Loucy (cell line): ENCODE measurements around the gene DYNC1H1.

ENCODE experiments used
- H2AFZ ChIP-seq: fragments of 200-600 bp; sonication (generic); 2 replicates; pipeline ENCODE4 v1.6.0; 2016; ENCODE audit warnings: antibody characterized with exemption, mild to moderate bottlenecking, low read length, moderate library complexity
- H3F3A ChIP-seq: fragments of 200-600 bp; 2 replicates; pipeline ENCODE4 v1.6.0; 2016; ENCODE audit warnings: antibody characterized with exemption, low read depth, mild to moderate bottlenecking
- H3K27me3 ChIP-seq: fragments of 200-600 bp; sonication (generic); 2 replicates; pipeline ENCODE4 v1.6.1; 2014; ENCODE audit warnings: low read length, mild to moderate bottlenecking; ENCODE audit not compliant: insufficient read depth, poor library complexity, severe bottlenecking
- H3K36me3 ChIP-seq: fragments of 200-600 bp; sonication (generic); 2 replicates; pipeline ENCODE4 v1.6.1; 2016; ENCODE audit warnings: low read length; ENCODE audit not compliant: insufficient read depth
- H3K4me1 ChIP-seq: fragments of 200-600 bp; sonication (generic); 2 replicates; pipeline ENCODE4 v1.5.1; 2014; ENCODE audit warnings: low read length, mild to moderate bottlenecking; ENCODE audit not compliant: insufficient read depth, poor library complexity, severe bottlenecking
- H3K4me2 ChIP-seq: fragments of 200-600 bp; sonication (generic); 2 replicates; pipeline ENCODE4 v1.6.0; 2014; ENCODE audit warnings: antibody characterized with exemption, low read length, low read depth, mild to moderate bottlenecking; ENCODE audit not compliant: poor library complexity, severe bottlenecking
- H3K4me3 ChIP-seq: fragments of 200-600 bp; sonication (generic); 2 replicates; pipeline ENCODE4 v1.5.1; 2014; ENCODE audit warnings: low read length, mild to moderate bottlenecking, mixed read lengths; ENCODE audit not compliant: poor library complexity, severe bottlenecking
- H3K79me2 ChIP-seq: fragments of 200-600 bp; sonication (generic); 2 replicates; pipeline ENCODE4 v1.6.1; 2014; ENCODE audit warnings: low read length; ENCODE audit not compliant: insufficient read depth
- H3K9ac ChIP-seq: fragments of 200-600 bp; sonication (generic); 2 replicates; pipeline ENCODE4 v1.6.0; 2014; ENCODE audit warnings: mild to moderate bottlenecking, low read depth, low read length, moderate library complexity; ENCODE audit not compliant: poor library complexity, severe bottlenecking
- H3K9me2 ChIP-seq: fragments of 200-600 bp; sonication (generic); replicated peaks from 2 replicates; pipeline ENCODE4 v1.6.1; 2016; ENCODE audit warnings: low read depth, low read length, mixed read lengths
- H3K9me3 ChIP-seq: fragments of 200-600 bp; sonication (generic); 2 replicates; pipeline ENCODE4 v1.6.1; 2014; ENCODE audit warnings: mild to moderate bottlenecking, antibody characterized with exemption, low read length, low read depth; ENCODE audit not compliant: insufficient read depth
- H4K20me1 ChIP-seq: fragments of 200-600 bp; sonication (generic); 2 replicates; pipeline ENCODE4 v1.6.0; 2014; ENCODE audit warnings: antibody characterized with exemption, low read length, mild to moderate bottlenecking; ENCODE audit not compliant: insufficient read depth, poor library complexity, severe bottlenecking
- CTCF ChIP-seq: fragments of 200-600 bp; sonication (generic); conservative IDR thresholded peaks from 2 replicates; pipeline ENCODE4 v1.5.1; 2014; ENCODE audit warnings: mild to moderate bottlenecking, antibody characterized with exemption, low read length
- EZH2phosphoT487 ChIP-seq: fragments of 200-600 bp; IDR thresholded peaks from 2 replicates; pipeline ENCODE4 v1.6.1; 2018; ENCODE audit warnings: antibody characterized with exemption, mild to moderate bottlenecking, moderate library complexity, borderline replicate concordance

The DYNC1H1 gene

GRCh38 chr14:102015045-102015685, 50.8 kb downstream of the DYNC1H1 start:
- H3K9me2 ChIP-seq, result no peaks in the 10 kb centered on the region
- no peaks in the 10 kb centered on the region for H4K20me1 ChIP-seq
- H3K4me1 ChIP-seq, result peaks cover 8% of the 10 kb centered on the region
- no peak overlapping the region for H3K9ac ChIP-seq
- H3K36me3 ChIP-seq, result peaks cover 96% of the 10 kb centered on the region
- H3F3A ChIP-seq, result peaks cover 4% of the 10 kb centered on the region; the same call in 1 of the 2 replicates
- H3K9me3 ChIP-seq, result no peaks in the 10 kb centered on the region
- H3K79me2 ChIP-seq, result no peaks in the 10 kb centered on the region
- H3K4me3 ChIP-seq, result no peak overlapping the region
- TF ChIP-seq CTCF (no peak), EZH2phosphoT487 (no peak)
- H3K27me3 ChIP-seq, result no peaks in the 10 kb centered on the region
- H2AFZ ChIP-seq, result no peak overlapping the region
- H3K4me2 ChIP-seq, result no peak overlapping the region

GRCh38 chr14:102015771-102016170, 51.4 kb downstream of the DYNC1H1 start:
- no peaks in the 10 kb centered on the region for H3K27me3 ChIP-seq
- TF ChIP-seq CTCF, result no peak
- TF ChIP-seq EZH2phosphoT487, result no peak
- no peak overlapping the region for H3K9ac ChIP-seq
- H3K36me3 ChIP-seq, result peaks cover 96% of the 10 kb centered on the region
- no peaks in the 10 kb centered on the region for H4K20me1 ChIP-seq
- H3F3A ChIP-seq, result peaks cover 4% of the 10 kb centered on the region; the same call in 1 of the 2 replicates
- H3K9me2 ChIP-seq, result no peaks in the 10 kb centered on the region
- no peak overlapping the region for H3K4me3 ChIP-seq
- H3K9me3 ChIP-seq, result no peaks in the 10 kb centered on the region
- H3K4me1 ChIP-seq, result peaks cover 8% of the 10 kb centered on the region
- no peak overlapping the region for H2AFZ ChIP-seq
- no peaks in the 10 kb centered on the region for H3K79me2 ChIP-seq
- no peak overlapping the region for H3K4me2 ChIP-seq

- Histone ChIP-seq H3K27me3 (no peaks in the 10 kb centered on the region), H2AFZ (no peak overlapping the region), H3K9me3 (no peaks in the 10 kb centered on the region), H3K4me1 (peaks cover 8% of the 10 kb centered on the region), H4K20me1 (no peaks in the 10 kb centered on the region), H3F3A (peaks cover 4% of the 10 kb centered on the region; the same call in 1 of the 2 replicates), H3K9ac (no peak overlapping the region), H3K4me2 (no peak overlapping the region), H3K9me2 (no peaks in the 10 kb centered on the region), H3K36me3 (peaks cover 96% of the 10 kb centered on the region), H3K4me3 (no peak overlapping the region), H3K79me2 (no peaks in the 10 kb centered on the region)
- TF ChIP-seq EZH2phosphoT487, result no peak
- TF ChIP-seq CTCF, result no peak
Measured at GRCh38 chr14:102016420-102017090, 52.2 kb downstream of the DYNC1H1 start.
